ENCODE data around the gene ENSA. TPM values are rescaled to one million over a fixed set of nuclear protein-coding genes. Genes with fewer than 3 reads are reported as not detected.

ENSA gene
- total RNA-seq: 64.4 and 71.7 TPM in 2 replicates

GRCh38 chr1:150629115-150629928 lies at the start of gene ENSA:
TSS of gene ENSA (minus strand) at chr1:150629612. CDS start at chr1:150629470, 142 bp downstream.

GRCh38 chr1:150579110-150579944 lies 50.1 kb downstream of the ENSA start, which contains the start of gene MCL1:
TSS of gene MCL1 (minus strand) at chr1:150579610. CDS start at chr1:150579530, 80 bp downstream.

Other genes starting within 250 kb of the ENSA start
- 10.4 and 11.0 TPM in 2 replicates for gene TARS2, start 142.2 kb downstream of the ENSA start, total RNA-seq
- 0.27 and 0.75 TPM in 2 replicates for gene ECM1, start 121.5 kb downstream of the ENSA start, total RNA-seq
- gene FALEC, start 113.9 kb downstream of the ENSA start, total RNA-seq: 0.63 TPM in 1 of 2 replicates, not detected in the other
- gene ADAMTSL4, start 80.2 kb downstream of the ENSA start, total RNA-seq: 0.18 and 0.56 TPM in 2 replicates
- 196 and 263 TPM in 2 replicates for gene MCL1, start 50.0 kb downstream of the ENSA start, total RNA-seq
- gene GOLPH3L, start 67.5 kb upstream of the ENSA start, total RNA-seq: 14.0 and 14.7 TPM in 2 replicates
- not detected in 2 replicates for gene HORMAD1, start 91.3 kb upstream of the ENSA start, total RNA-seq
- 10.6 and 12.9 TPM in 2 replicates for gene CTSS, start 136.2 kb upstream of the ENSA start, total RNA-seq
- 2.3 and 3.2 TPM in 2 replicates for gene CTSK, start 178.6 kb upstream of the ENSA start, total RNA-seq
- 16.7 and 26.8 TPM in 2 replicates for gene ARNT, start 247.0 kb upstream of the ENSA start, total RNA-seq